HG02610 (cell line): Measurements from ENCODE around the gene F2R.
A peak's percentile ranks its signal among the peaks of the same experiment; 100 is the strongest.

ENCODE experiments used
- ATAC-seq: cut with Tn5 transposase; IDR thresholded peaks from one replicate; pipeline ENCODE4 v1.9.1; 2021; ENCODE audit warnings: mild to moderate bottlenecking, moderate library complexity; ENCODE audit not compliant: unreplicated experiment

The F2R gene

DNA sequence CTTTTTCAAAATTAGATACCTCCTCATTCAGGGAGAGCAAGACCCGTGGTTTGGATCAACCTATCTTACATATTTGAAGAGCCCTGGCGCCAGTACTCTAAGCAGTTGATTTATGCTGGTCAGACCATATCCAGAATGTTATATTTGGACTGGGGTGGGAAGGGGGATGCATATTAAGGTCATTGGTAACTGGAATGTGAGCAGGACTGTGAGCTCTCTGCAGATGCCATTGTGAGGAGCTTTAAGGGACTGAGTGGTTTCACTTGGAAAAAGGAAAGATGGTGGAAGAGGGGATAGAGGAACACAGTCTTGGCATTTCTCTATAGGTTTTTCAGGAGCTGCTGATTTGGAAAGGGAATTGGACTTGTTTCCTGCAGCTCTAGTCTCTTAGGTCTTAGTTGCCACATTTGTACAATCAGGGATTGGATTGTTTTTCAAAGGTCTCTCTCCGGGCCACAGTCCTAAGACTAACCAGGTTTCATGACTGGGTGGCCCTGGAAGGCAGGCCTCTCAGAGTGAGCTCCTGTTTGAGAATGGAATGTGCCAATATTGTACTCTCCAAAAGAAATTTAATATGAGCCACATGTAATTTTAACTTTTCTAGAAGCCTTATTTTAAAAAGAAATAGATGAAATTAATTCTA is 25.8 kb upstream of the F2R start:
- ATAC-seq = no peak

DNA sequence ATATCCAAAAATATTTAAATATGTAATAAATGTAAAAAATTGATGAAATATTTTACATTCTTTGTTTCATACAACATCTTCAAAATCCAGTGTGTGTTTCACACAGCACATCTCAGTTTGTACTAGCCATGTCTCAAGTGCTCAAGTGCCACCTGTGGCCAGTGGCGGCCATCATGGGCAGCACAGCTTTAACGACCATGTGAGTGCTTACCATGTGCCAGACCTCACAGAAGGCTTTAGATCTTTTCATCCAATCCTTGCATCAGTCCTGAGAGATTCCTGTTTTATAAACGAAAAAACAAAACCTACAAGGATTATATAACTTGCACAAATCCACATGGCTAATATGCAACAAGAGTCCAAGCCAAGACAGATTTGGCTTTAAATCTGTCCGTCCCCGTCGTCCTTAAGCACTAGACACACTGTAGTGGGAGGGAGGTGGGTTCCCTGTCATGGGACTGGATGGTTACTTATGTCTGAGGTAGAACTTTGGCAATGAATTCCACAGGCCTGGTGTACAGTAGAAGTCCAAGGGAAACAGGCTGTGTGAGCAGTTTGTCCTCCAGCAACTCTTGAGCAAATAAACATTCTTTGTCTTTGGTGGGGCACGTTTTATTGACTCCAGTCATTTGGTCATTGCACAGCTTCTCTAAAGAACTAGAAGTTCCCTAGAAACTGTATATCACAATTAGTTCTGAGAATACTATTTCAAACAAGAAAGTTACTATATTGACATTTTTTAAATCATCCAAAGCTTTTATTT is 25.0 kb upstream of the F2R start:
- ATAC-seq = no peak

DNA sequence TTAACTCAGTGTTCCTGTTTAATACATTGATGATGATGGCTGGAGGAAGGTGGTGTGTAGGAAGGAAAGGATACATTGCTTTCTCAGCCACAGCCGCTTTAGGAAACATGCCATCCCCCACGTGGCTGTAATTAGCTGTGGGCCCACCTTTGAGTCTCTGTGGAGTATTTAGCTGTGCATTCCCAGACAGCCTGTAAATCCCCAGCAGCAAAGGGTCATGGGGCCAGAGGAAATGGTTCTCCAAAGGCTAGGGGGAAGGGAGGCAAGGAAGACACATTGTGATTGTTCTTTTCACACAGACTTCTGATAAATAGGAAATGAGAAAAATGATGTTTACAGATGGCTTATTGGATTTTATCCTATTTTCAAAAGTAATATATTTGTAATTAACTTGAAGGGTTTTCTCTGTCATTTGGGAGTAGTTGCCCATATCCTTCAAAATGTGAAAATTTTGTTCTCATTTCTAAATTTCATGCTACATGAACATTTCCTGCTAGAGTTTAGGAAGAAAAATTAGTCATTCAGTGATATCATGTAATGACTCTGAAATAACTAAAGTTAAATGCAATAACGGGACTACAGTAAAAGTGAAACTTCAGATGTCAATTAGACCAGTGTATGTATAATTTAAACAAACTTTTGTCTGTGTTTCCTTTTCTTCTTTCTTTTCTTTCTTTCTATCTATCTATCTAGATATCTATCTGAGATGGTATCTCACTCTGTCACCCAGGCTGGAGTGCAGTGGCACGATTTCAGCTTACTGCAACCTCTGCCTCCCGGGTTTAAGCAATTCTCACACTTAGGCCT is 24.3 kb upstream of the F2R start:
- peak; percentile 84 for ATAC-seq

DNA sequence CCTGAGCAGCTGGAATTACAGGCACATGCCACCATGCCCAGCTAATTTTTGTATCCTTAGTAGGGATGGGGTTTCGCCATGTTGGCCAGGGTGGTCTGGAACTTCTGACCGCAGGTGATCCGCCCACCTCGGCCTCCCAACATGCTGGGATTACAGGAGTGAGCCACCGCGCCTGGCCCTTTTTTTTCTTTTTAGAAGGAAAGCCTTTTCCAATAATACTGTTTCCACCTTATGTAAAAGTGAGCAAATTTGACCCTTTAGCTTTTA is 23.7 kb upstream of the F2R start:
- ATAC-seq = no peak

DNA sequence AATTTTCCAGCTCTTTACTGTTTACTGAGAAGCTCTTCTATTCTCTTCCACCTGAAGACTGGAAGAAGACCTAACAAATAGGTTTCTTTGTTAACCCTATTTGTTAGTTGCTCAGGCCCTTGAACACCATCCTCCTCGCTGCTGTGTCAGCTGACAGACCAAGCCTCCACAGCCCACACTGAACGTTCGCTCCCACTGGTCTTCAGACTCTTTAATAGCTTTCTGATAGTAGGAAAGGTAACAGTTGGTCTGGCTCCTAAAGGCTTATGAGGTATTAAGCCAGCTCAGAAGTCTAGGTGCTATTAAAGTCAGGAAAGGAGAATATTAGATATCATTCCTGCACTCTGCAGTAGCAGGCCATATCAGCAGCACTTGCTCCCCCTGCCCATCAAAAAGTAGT is 23.3 kb upstream of the F2R start:
- ATAC-seq = no peak

DNA sequence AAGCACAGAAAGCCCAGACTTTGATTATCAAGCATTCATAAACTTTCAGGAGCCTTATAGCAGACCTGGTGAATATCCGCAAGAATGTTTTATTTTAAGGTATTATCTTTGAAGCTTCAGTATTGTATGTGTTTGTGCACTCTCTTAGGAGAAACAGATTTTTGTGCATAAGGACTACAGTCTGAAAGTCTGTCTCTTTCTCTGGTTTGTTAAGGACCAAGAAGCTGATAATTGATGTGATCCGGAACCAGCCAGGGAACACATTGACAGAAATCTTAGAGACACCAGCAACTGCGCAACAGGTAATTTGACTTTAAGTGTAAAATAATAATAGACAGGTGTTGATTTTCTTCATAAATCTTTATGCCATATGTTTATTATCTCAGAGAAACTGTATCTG is 22.8 kb upstream of the F2R start:
- no peak for ATAC-seq

DNA sequence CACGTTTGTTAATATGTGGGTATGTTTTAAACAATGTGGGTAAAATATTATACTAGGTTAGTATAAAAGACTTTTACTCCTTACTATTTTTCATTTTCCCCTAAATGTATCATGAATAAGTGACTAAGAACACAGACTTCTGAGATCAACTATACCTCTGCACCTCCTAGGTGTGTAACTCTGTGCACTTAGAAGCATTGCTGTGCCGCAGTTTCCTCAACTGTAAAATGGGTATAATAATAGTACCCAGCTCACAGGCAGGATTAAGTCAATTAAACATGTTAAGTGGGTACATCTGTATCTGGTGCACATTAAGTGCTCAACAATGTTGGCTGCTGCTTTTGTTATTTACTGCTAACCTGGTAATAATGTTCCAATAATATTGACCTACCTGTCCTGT is 21.6 kb upstream of the F2R start:
- ATAC-seq = no peak

DNA sequence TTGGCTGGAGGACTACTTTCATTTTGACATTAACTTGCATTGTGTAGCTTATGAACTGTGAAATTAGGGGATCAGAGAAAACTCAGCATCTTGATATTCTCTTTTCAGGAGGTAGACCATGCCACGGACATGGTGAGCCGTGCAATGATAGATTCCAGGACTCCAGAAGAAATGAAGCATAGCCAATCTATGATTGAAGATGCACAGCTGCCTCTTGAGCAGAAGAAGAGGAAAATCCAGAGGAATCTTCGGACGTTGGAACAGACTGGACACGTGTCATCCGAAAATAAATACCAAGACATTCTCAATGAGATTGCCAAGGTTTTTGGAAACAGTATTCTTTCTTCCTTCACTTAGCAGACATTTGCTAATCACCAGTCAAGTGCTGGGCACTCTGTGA is 20.6 kb upstream of the F2R start:
- ATAC-seq = no peak

DNA sequence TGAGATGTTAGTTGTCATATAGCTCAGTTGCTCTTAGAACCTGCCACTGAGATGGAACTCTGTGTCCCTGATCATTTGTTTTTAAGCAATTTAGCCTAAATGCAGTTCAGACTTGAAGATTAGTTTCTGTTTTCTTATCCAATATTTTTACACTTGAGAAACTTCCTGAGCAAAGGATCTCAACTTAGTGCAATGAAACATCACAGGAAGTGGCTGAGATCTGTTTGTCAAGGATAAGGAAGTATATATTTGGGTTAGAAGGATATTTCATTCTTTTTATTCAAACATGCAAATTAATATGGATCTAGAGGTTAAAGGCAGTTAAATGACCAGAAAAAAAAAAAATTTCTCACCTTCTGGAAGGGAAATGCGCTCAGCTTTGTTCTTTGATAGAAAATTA is 19.7 kb upstream of the F2R start:
- ATAC-seq = no peak

DNA sequence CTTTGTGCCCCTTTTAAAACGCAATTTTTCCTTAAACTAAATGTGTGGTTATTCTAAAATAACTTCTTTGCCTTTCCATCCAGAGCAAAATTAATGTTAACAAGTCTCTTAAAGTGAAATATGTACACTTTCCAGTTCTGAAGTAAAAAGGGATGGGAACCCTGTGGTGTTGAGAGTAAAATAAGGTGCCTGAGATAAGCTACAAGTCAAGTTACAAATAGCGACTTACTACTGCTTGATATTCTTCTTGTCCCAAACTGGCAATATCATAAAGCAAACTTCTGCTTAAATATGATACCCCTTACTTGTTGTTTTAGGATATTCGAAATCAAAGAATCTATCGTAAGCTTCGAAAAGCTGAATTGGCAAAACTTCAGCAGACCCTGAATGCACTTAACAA is 18.3 kb upstream of the F2R start:
- ATAC-seq = no peak

DNA sequence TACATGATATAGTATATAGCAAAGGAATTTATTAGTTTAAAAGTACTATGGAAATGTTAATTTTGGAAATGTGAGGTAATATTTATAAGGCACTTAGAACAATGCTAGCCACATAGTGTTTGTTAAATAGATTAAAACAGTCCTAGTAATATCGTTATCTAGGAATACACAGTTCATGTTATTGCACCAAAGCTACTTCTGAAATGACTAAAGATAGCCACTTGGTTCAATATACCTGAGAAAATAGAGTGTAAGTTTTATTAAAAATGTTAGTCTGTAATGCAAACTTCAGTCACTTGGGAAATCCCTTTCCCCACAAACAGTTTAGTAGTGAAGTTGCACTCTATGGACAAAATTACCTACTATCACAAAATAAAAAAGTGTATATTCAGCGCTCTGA is 15.4 kb upstream of the F2R start:
- no peak for ATAC-seq

DNA sequence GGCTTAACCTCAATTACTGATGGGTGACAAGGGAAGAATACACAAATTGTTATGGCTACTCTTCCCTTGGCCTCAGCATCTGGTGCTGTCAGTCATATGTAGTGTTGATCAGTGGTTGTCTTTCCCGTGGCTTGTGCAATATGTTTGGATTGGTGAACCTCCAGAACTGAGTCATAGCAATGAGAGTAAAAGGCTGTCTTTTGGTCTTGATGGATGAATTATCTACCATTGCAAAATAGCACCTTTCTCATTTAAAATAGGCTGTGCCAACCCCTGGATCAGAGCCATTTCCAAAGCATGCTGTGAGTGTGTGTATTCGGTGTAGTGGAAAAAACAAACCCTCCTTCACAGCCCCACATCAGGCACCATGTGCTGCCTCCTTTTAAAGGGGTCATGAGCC is 14.6 kb upstream of the F2R start:
- ATAC-seq = no peak

DNA sequence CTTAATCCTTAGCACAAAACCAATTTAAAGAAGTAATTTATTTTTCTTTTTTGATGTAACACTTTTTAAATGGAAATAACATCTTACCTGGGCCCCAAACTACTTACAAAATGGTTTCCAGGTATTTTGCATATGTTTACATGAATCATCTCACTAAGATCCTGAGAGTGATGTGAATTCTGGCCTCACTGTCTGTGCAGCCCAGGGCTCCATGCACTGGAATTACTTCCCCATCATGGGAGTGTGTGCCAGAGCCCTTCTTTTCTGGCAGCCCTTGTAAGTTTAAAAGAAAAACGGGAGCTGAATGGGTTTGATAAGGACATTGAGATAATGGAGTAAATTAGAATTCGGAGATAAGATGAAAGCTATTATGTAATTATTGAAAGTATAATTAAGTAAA is 12.2 kb upstream of the F2R start:
- ATAC-seq = no peak

DNA sequence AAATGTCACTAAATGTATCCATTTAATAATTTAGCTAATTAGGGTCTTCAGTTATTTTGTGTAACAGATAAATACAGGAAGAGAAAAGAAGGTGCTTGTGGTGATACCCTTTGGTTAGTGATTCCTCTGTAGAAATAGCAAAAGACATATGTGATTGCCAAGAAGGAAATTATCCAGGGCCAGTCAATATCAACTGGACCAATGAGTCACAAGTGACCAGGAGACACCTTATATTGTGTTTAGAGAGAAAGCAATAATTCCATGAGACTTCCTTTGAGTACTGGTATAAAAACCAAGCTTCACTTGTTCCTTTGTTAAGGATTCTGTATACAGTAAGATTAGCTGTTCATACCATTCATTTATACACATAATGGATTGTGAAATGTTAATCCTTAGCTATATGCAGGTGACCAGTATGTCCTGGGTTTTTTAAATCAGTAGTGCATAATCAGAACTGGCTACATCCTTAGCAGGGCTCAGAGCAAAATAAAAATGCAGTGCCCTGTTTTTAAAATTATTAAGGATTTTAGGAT is 11.7 kb upstream of the F2R start:
- no peak for ATAC-seq

DNA sequence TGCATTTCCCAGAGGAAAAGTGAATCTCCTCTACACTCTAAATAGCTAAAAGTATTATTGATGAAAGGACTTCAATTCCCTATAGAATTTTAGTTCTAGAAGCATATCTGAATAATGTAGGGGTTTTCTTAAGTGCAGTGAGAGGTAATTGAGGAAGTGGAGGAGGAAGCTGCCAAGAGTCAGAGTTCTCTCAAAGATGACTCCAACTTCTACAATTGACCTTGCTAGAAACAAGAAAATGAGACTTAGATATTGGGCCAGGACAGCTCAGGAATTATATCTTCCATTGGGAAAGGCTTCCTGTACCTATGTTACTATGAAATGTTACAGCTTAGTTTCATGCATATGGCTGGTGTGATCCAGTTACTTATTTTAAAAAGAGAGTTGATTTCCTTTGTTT is 10.4 kb upstream of the F2R start:
- no peak for ATAC-seq

DNA sequence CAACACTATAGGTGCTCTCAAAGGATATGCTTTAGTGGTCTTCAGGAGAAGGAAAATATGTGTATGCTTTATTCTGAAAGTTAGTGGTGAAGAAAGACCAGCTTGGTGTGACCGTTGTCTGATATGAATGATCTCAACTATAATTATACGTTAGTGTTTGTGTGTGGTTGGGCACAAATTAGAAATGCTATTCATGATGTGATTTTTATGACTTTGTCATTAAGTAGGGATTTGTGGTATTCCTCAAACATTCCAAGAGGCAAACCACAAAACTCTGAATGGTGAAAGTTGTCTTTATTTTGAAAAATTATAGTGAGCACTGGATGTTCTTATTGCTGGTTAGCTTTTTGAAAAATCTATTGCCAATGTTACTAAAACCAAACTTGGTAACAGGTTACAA is 6.2 kb upstream of the F2R start:
- no peak for ATAC-seq

DNA sequence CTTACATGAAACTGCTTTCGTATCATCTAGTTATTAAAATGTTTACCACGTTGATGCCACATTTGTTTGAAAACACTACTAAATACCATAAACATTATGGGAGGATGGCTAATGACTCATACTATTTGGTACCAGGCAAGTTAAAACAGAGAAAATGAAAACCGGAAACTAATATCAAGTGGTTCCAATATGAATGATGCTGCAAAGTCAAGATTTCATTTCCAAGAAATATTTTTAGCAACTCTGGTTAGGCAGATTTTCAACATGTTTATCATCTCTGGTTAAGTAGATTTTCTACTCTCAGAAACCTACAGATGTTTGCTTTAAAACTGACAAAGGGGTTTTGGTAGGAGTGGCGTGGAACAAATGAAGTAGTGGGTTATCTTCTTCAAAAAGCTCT is 4.9 kb upstream of the F2R start:
- ATAC-seq = peak; percentile 47

DNA sequence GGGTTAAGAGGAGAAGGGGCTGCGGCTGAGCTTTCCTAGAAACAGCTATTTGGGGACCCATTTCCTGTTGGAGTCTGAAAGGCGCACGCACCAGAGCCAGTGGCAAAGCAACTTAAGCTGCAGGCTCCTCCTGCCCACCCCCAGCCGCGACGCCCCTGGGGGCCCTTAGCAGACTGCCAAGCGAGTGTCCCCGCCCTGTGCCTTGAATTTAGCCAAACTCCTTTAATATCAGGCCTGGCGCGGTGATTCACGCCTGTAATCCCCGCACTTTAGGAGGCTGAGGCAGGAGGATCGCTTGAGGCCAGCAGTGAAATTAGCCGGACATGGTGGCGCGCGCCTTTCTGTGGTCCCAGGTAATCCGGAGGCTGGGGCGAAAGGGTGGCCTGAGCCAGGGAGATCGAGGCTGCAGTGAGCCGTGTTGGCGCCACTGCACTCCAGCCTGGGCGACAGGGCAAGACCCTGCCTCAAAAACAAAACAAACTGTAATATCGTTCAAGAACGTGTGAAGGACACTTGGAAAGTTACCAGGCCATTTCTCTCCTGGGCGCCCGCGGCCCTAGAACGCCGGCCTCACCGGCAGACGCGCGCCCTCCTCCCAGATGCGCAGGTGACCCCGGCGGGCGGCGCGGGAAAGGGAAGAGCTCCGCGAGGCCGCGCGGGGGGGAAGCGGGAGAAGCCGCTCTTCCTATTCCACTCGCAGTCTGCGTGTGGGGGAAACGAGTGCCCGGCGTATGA is 1.0 kb upstream of the F2R start:
- no peak for ATAC-seq

DNA sequence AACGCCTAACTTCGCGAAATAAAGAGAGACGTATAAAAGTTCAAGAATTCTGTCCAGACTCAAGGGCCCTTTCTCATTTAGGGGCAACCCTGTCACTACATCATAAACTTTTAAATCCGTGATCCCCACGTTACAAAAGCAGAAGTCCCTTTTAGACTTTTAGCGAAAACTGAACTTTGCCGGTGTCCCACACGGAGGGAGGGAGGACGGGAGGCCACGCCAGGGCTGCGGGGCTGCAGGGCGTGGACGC is 515 bp upstream of the F2R start:
- no peak for ATAC-seq

DNA sequence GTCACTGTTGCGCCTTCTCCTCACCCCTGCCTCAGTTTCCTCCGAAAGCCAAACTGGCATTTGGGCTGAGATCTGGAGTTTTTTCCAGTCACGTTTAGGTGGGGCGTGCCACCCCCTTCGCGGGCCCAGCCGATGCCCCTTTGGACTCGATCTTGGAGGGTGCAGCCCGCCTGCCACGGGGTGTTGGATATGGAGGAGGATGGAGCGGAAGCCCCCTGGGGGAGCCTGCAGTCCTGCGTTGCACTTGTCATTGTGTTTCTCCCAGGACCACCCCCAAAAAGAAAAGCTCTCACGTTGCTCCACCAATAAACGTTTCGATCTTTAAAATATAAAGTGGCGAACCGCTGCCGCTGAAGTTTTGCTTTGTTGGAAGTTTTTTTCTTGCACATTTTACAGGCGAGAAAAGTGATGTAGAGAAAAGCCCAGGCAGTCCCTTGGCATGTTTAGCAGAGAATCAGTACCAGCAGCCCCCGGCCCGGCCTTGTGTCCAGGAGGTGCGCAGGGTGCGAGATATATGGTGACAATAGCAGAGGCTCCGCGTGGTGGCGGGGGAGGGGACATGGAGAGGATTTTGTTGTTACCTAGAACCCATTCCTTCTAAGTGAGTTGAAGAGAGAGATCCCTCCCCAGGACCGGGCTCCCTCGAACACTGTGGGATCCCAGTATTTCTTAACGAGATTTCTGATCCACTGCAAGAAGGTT is 681 bp downstream of the F2R start:
- no peak for ATAC-seq
